Neural progenitor cell (in vitro differentiated cells): ENCODE data around the gene USP36.

Experiments used
- EZH2 ChIP-seq: fragments of 200-600 bp; sonication (generic); IDR thresholded peaks from 2 replicates; pipeline ENCODE4 v1.6.1; 2017; ENCODE audit warnings: antibody characterized with exemption, mild to moderate bottlenecking, moderate library complexity
- EZH2phosphoT487 ChIP-seq: fragments of 200-600 bp; sonication (generic); IDR thresholded peaks from 2 replicates; pipeline ENCODE4 v1.6.1; 2017; ENCODE audit warnings: antibody characterized with exemption
- TF ChIP-seq, protein P1 (sequence below): fragments of 200-600 bp; sonication (generic); IDR thresholded peaks from 2 replicates; pipeline ENCODE4 v1.5.1; 2017; ENCODE audit warnings: antibody characterized with exemption, mild to moderate bottlenecking

DNA sequence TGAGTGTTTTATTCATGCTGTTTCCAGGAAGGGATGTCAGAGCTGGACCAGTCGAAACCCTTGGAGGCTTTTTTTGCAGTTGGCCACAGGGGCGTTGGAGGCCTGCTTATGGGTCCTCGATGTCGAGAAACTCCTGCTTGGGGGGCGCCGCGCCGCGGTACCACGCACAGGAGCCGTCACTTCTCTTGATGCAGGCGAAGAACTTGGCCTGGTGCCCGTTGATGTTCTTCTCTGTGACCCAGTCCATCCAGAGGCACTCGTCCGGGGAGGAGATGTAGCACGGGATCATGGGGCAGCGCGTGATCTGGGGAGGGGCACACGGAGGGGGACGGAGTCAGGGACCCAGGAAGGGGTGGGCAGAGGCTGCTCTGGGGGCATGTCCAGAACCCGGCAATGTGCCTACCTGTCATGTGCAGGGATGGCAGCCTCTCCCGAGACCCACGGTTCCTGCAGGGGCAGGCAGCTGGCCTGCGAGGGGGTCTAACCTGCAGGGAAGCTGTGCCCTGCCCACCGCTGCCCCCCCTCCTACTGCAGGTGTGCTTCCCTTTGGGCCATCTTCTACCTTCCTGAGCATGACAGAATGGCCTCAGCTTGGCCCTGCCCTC lies 15.0 kb upstream of the USP36 start:
- TF ChIP-seq, protein P1, sequence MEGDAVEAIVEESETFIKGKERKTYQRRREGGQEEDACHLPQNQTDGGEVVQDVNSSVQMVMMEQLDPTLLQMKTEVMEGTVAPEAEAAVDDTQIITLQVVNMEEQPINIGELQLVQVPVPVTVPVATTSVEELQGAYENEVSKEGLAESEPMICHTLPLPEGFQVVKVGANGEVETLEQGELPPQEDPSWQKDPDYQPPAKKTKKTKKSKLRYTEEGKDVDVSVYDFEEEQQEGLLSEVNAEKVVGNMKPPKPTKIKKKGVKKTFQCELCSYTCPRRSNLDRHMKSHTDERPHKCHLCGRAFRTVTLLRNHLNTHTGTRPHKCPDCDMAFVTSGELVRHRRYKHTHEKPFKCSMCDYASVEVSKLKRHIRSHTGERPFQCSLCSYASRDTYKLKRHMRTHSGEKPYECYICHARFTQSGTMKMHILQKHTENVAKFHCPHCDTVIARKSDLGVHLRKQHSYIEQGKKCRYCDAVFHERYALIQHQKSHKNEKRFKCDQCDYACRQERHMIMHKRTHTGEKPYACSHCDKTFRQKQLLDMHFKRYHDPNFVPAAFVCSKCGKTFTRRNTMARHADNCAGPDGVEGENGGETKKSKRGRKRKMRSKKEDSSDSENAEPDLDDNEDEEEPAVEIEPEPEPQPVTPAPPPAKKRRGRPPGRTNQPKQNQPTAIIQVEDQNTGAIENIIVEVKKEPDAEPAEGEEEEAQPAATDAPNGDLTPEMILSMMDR, result no peak
- TF ChIP-seq EZH2 (no peak), EZH2phosphoT487 (no peak)
